Fibroblast of lung (primary cell): ENCODE measurements around the gene KREMEN1.

Source experiments
- CTCF ChIP-seq, 2 donors: IDR thresholded peaks in 1 of 2; conservative IDR thresholded peaks in 1 of 2; 1 replicate in 1 of 2; 2 replicates in 1 of 2; pipeline ENCODE4 v1.5.1; 2011 to 2012; ENCODE audit warnings: low read length in 2 of 2, control low read depth in 1 of 2, inconsistent platforms in 1 of 2, low read depth in 1 of 2, mild to moderate bottlenecking in 1 of 2
- EZH2 ChIP-seq: IDR thresholded peaks from 2 replicates; pipeline ENCODE4 v1.5.1; 2012; ENCODE audit warnings: low read length, control low read depth, mild to moderate bottlenecking; ENCODE audit errors: missing control alignments

DNA sequence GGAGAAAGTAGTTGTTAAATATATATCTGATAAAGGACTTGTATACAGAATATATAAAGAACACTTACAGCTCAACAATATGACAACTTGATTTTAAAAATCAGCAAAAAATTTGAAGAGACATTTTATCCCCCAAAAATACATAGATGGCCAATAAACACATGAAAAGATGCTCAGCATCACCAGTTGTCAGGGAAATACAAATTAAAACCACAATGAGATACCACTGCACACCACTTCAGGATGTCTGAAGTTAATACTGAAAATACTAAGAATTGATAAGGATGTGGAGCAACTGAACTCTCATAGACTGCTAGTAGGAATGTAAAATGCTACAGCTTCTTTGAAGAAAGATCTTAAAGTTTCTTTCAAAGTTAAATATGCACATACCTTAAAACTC, 49.2 kb downstream of the KREMEN1 start:
- no peak for TF ChIP-seq CTCF (conservative IDR thresholded peaks at IDR 0.05 in 1 of 2, IDR thresholded peaks at IDR 0.05 in 1 of 2; ENCODE audit: low read depth in 1 of 2, low read length in 2 of 2)
- no peak for TF ChIP-seq EZH2
